Left ventricle myocardium superior (tissue), 1 donor: ENCODE measurements around the gene SYNE1. TPM values are rescaled to one million over a fixed set of nuclear protein-coding genes. Genes with fewer than 3 reads are reported as not detected.

Source experiments
- ATAC-seq: fragments of 200-7000 bp; cut with Tn5 transposase; one replicate; pipeline ENCODE4 v1.9.1; 2020; ENCODE audit warnings: mild to moderate bottlenecking, moderate library complexity
- DNase-seq: peaks from one replicate; pipeline ENCODE4 v3.0.0-alpha.2; 2020
- intact Hi-C: fragments of 100-400 bp; cut with micrococcal nuclease; formaldehyde crosslinking; loops from one replicate; pipeline ENCODE4 v1.11.0; 2022
- total RNA-seq: library from RNA; stranded (reverse); fragmentation: NEBNext Ultra II Directional; extraction: Animal tissue kit (Norgen Biotek cat#: 25700); gene quantifications from one replicate; pipeline ENCODE4 v1.2.1, GENCODE V29; 2021
- donor health status: DM: no; HTN: yes; CAD: no; lungs with severe emphysema.

The SYNE1 gene
- total RNA-seq, 1 donor from 2014 or later = 80.8 TPM

GRCh38 chr6:152290693-152291092 is 346.5 kb downstream of the SYNE1 start:
- intact Hi-C loops = no loop called here
- ATAC-seq (peak; percentile 41), DNase-seq (no peak)

GRCh38 chr6:152277826-152278329 is 359.3 kb downstream of the SYNE1 start:
- ATAC-seq = peak; percentile 93
- peak; percentile 73 for DNase-seq
- intact Hi-C loops = no loop called here

DNA sequence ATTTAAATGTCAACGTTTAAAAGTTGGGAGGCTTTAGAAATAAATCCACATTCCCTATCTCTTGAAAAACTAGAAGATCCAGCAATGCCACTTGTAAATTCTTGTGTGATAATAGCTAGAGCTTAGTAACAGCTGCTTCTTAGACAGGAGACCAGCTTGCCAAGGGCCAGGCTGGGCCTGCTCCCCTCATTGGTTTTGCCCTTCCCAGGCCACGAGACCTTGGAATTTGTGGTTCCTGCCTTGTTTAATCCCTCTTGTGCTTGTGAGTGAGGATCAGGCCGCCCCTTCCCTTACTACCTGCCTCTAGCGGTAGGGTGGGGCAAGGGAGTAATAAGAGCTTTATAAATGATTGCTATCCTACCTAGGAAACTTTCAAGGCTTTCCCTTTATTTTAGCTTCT is 363.5 kb downstream of the SYNE1 start:
- peak; percentile 17 for ATAC-seq

DNA sequence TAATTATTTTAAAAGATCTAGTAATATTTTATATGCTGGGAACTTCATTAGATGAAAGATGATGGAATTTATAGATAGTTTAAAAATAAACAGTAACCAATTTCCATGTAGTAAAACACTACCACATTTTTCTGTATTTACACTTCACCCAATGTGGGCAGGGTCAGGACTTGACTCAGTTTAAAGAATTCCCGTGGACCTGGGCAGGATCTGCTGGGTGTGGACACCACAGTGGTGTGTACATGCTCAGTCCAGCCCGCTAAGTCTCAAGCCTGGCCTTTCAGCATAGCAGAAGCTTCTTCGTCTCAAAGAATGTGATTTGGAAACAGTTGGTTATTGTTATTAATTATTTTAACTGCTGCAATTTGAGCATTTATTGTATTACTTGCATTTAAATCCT is 364.2 kb downstream of the SYNE1 start:
- no peak for DNase-seq

More for the DNA sequence above, 363.5 kb downstream of the SYNE1 start:
- intact Hi-C loops = no loop called here
- DNase-seq = peak; percentile 58

DNA sequence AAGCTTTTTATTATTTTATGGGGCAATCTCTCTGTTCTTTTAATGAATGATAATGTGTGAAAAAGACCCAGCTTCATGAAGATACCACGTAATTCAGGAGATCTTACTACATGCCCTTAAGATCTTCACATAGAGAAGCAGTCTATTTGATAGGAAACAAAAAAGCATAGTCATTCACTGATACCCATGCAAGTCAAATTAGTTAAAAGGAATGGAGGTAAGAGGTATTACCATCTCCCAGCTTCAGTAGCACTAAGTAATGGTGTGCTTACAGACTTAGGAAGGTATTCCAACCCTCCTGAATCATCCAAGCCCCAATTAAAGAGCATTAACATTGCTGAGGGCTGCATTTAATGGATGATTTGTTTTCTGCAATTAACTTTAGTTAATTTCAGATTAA is 364.7 kb downstream of the SYNE1 start:
- intact Hi-C loops = no loop called here
- ATAC-seq (peak; percentile 28), DNase-seq (no peak)

More for the DNA sequence above, 364.2 kb downstream of the SYNE1 start:
- peak; percentile 62 for ATAC-seq
- intact Hi-C loops = no loop called here

- ATAC-seq = peak; percentile 86
- intact Hi-C loops = no loop called here
- peak; percentile 52 for DNase-seq
Measured at GRCh38 chr6:152271776-152272464, 365.2 kb downstream of the SYNE1 start.

GRCh38 chr6:152270301-152270925 is 366.7 kb downstream of the SYNE1 start:
- no peak for DNase-seq
- intact Hi-C loops = no loop called here
- ATAC-seq = no peak

GRCh38 chr6:152268846-152269442 is 368.2 kb downstream of the SYNE1 start:
- intact Hi-C loops = loop anchor here (10.0 kb wide), 2 partner anchors 54 to 594 kb away; no protein-coding TSS in a partner anchor
- ATAC-seq (no peak), DNase-seq (no peak)

DNA sequence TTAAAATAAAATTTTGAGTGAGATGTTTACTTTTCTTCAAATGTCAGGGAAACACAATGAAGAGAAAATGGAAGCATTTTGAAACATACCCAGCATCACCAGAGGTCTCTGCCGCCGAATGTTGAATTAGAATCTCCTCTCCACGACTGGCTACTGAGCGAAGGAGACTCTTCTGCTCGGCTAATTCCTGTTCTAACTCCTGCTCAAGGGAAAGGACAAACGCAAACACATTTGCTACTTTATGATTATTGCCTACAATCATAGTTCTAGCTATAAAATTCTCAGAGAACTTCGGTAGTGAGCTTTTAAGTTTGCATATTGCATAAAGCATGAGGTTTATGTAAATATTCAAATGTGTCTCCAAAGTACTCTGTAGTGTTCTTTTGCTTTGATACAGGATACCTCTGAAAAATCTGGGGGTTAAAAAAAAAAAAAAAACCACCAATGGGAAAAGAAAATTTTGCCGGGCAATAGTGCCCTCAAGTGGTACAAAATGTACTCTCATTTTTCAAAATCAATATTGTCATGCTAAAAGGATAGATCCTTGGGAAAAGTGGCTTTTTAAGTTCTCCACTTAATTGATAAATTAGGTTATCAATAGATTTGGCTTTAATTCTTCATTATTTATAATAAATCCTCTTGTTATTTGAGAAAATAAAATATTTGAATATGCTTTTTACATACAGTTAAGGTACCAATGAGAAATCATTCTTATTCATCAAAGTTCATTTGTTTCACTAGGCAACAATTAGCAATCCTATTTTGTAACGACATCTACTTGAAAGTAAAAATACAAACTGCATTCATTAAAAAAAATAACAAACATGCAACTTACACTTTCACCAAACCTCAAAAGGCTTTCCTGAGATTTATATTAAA is 369.0 kb downstream of the SYNE1 start:
- ATAC-seq (no peak), DNase-seq (no peak)
- intact Hi-C loops = loop anchor here (10.0 kb wide), 2 partner anchors 53 to 593 kb away; no protein-coding TSS in a partner anchor

DNA sequence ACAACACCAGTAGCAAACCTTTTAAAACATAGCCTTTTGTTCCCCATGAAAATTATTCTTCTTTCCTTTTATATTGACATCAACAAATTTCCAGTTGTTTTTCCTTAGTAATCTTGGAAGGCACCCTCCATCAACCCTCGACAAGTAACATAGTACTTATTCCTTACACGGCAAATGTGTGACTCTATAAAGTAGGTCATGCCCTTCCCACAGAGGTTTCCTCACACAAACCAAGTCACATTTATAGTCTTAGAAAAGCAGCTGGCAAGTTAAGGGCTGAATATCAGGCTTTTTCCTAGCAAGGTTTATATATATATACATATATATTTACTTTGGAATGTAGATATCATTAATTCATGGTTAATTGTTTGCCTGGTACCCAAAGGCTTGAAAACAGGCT is 371.5 kb downstream of the SYNE1 start:
- ATAC-seq (no peak), DNase-seq (no peak)
- intact Hi-C loops = loop anchor here (10.0 kb wide), 2 partner anchors 51 to 591 kb away; no protein-coding TSS in a partner anchor

GRCh38 chr6:152263582-152263981 is 373.6 kb downstream of the SYNE1 start:
- ATAC-seq (no peak), DNase-seq (no peak)
- intact Hi-C loops = loop anchor here (10.0 kb wide), 2 partner anchors 49 to 589 kb away; no protein-coding TSS in a partner anchor

DNA sequence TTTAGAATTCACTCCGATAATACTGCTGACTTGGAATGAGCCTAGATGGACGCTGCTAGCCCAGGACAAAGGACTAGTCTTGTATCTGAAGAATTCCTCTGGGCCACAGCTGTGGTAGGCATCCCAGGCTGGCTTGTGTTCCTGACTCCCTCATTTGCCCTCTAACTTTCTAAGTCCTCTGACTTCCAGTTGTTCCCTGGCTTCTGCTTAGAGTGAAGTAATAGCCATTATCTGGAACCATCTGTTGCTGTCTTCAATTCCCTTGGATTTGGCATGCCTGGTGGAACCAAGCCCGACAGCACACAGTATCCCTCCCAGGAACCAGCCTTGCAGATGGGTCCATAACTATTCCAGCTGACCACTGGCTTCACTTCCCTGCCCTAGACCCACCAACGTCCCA is 376.0 kb downstream of the SYNE1 start:
- ATAC-seq = peak; percentile 84
- intact Hi-C loops = loop anchor here (10.0 kb wide), 2 partner anchors 46 to 586 kb away; no protein-coding TSS in a partner anchor
- DNase-seq = peak; percentile 49

- intact Hi-C loops = no loop called here
- ATAC-seq = no peak
- DNase-seq = no peak
Measured at GRCh38 chr6:152259234-152259633, 377.9 kb downstream of the SYNE1 start.

- DNase-seq (no peak), ATAC-seq (no peak)
- intact Hi-C loops = no loop called here
Measured at GRCh38 chr6:152257581-152257980, 379.6 kb downstream of the SYNE1 start.

DNA sequence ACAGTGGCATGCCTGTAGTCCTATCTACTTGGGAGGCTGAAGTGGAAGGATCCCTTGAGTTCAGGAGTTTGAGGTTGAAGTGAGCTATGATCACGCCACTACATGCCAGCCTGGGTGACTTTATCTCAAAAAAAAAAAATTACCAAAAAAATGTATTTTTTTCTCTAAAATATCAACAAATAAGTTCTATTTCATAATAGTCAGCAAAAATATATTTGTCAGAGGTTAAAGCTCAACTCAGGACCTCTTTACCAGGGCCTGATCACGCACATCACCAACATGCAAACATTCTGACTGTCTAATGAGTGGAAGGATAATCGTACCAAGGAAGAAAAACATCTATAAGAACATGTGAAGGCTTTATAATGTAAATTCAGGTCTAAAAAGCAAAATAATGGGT is 387.0 kb downstream of the SYNE1 start:
- DNase-seq (no peak), ATAC-seq (no peak)
- intact Hi-C loops = no loop called here

GRCh38 chr6:152248980-152249379 is 388.2 kb downstream of the SYNE1 start:
- intact Hi-C loops = no loop called here
- DNase-seq (no peak), ATAC-seq (no peak)

DNA sequence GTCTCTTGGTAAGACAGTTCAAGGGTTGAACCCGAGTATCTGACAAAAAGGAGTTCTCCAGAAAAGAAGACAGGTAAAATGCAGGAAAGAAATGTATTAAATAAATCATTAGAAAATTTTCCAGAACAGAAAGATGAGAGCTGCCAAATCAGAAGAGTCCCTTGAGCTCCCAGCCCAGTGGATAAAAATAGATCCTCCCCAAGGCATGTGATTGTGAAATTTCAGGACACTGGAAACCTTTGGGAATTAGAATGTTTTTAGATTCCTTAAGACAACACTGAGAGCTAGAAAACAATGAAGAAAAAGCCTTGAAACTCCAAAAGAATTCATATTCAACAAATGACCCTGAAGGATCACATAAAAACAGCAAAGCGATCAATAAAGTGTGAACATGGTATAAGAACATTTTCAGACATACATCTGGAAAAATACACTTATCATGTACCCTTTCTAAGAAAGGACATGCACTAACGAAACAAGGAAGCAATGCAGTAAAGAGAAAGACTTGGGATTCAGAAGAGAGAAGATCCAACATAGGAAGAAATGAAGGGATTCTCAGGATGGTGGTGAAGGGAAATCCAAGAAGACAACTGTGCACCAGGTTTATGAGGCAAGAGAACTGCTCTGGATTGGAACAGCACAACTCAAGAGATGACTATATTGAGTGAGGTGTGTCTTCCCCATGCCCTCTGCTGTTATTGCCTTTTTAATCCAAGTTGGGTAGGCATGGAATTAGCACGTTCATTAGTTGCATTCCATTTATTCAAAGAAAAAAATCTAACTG is 390.4 kb downstream of the SYNE1 start:
- intact Hi-C loops = no loop called here

GRCh38 chr6:152244998-152245630 is 392.0 kb downstream of the SYNE1 start:
- intact Hi-C loops = no loop called here
- DNase-seq (no peak), ATAC-seq (peak; percentile 78)

More for the DNA sequence above, 390.4 kb downstream of the SYNE1 start:
- no peak for DNase-seq
- peak; percentile 76 for ATAC-seq
